NOMO-1 treated with DMSO at 0.1 percent for 48 hours (cell line): ENCODE measurements around the gene RAC3.

Source experiments
- DNase-seq: peaks from one replicate; lab custom pipeline; 2025; ENCODE audit not compliant: unreplicated experiment; lab: John Stamatoyannopoulos, UW

RAC3 gene

GRCh38 chr17:82037889-82038195 lies 6.4 kb downstream of the RAC3 start:
- no peak for DNase-seq

GRCh38 chr17:82038796-82039409 lies 7.4 kb downstream of the RAC3 start:
- peak; percentile 19 for DNase-seq

GRCh38 chr17:82039695-82040299 lies 8.3 kb downstream of the RAC3 start:
- DNase-seq: no peak

GRCh38 chr17:82041144-82041814 lies 9.8 kb downstream of the RAC3 start:
- peak; percentile 10 for DNase-seq

GRCh38 chr17:82042649-82043048 lies 11.2 kb downstream of the RAC3 start:
- DNase-seq: no peak

- no peak for DNase-seq
Measured at GRCh38 chr17:82043507-82043906, 12.0 kb downstream of the RAC3 start.

- DNase-seq: no peak
Measured at GRCh38 chr17:82045936-82046484, 14.5 kb downstream of the RAC3 start.

GRCh38 chr17:82046903-82047302 lies 15.4 kb downstream of the RAC3 start:
- DNase-seq: no peak

- no peak for DNase-seq
Measured at GRCh38 chr17:82047379-82047778, 15.9 kb downstream of the RAC3 start.

- DNase-seq: no peak
Measured at GRCh38 chr17:82047914-82048570, 16.6 kb downstream of the RAC3 start.

- no peak for DNase-seq
Measured at GRCh38 chr17:82048571-82048971, 17.1 kb downstream of the RAC3 start.

GRCh38 chr17:82049106-82049505 lies 17.6 kb downstream of the RAC3 start:
- DNase-seq: no peak

GRCh38 chr17:82049521-82049971 lies 18.1 kb downstream of the RAC3 start:
- no peak for DNase-seq

GRCh38 chr17:82050152-82050760 lies 18.8 kb downstream of the RAC3 start:
- no peak for DNase-seq

GRCh38 chr17:82050761-82051641 lies 19.5 kb downstream of the RAC3 start:
- no peak for DNase-seq

GRCh38 chr17:82051776-82052637 lies 20.5 kb downstream of the RAC3 start, which contains the start of the genes GPS1 and RFNG:
Gene GPS1, plus strand, starts transcription at chr17:82051898. Its CDS starts 34 bp downstream, at chr17:82051932.
Gene RFNG, minus strand, starts transcription at chr17:82051811. Its CDS starts 45 bp downstream, at chr17:82051766.
- DNase-seq: no peak

GRCh38 chr17:82052638-82053059 lies 21.2 kb downstream of the RAC3 start:
- no peak for DNase-seq

GRCh38 chr17:82053130-82053529 lies 21.7 kb downstream of the RAC3 start:
- no peak for DNase-seq
